Brain microvascular endothelial cell (primary cell): ENCODE results near the gene YIPF2.

Source experiments
- DNase-seq: peaks from one replicate; pipeline ENCODE4 v3.0.0-alpha.2; 2020
- H3K27ac ChIP-seq: fragments of 250-450 bp; sonication (Bioruptor Pico); 2 replicates; pipeline ENCODE4 v1.5.1; 2020; ENCODE audit warnings: mild to moderate bottlenecking, moderate library complexity
- H3K27me3 ChIP-seq: fragments of 250-450 bp; sonication (Bioruptor Pico); replicated peaks from 2 replicates; pipeline ENCODE4 v1.5.1; 2020; ENCODE audit warnings: mild to moderate bottlenecking
- H3K36me3 ChIP-seq: fragments of 250-450 bp; sonication (Bioruptor Pico); replicated peaks from 2 replicates; pipeline ENCODE4 v1.5.1; 2020; ENCODE audit warnings: mild to moderate bottlenecking
- H3K4me3 ChIP-seq: 2 replicates; pipeline ENCODE4 v1.5.1; 2011; ENCODE audit warnings: low read depth, mild to moderate bottlenecking, control low read depth, low read length, moderate library complexity
- in situ Hi-C: cut with HindIII; loops from 2 replicates; pipeline ENCODE4 v1.10.0; 2017; ENCODE audit warnings: low sequenced_read_pairs, low pct_ligation_motif_present
- TF ChIP-seq, protein P1 (sequence below): IDR thresholded peaks from 2 replicates; pipeline ENCODE4 v1.5.1; 2011; ENCODE audit warnings: low read depth, mild to moderate bottlenecking, moderate library complexity, low read length, control low read depth, inconsistent platforms; ENCODE audit errors: missing control alignments

Gene YIPF2

DNA sequence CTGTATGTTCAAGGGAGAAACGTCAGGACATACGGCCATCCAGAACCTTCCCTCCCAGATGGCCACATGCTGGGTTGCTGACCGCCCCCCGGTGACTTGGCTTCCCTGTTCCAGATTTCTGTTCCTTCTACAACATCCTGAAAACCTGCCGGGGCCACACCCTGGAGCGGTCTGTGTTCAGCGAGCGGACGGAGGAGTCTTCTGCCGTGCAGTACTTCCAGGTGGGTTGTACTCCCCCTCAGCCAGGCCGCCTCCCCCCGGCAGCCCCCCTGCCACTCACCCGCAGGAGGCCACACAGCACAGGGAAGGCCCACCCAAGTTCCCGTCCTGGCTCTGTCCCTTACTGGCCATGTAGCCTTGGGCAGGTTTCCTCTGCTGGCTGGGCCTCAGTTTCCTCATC lies 20.5 kb downstream of the YIPF2 start:
- Histone ChIP-seq H3K4me3 (no peak overlapping the region), H3K27ac (no peak overlapping the region), H3K36me3 (peaks cover 28% of the 10 kb centered on the region), H3K27me3 (no peaks in the 10 kb centered on the region)
- in situ Hi-C loops: no loop called here
- TF ChIP-seq, protein P1, sequence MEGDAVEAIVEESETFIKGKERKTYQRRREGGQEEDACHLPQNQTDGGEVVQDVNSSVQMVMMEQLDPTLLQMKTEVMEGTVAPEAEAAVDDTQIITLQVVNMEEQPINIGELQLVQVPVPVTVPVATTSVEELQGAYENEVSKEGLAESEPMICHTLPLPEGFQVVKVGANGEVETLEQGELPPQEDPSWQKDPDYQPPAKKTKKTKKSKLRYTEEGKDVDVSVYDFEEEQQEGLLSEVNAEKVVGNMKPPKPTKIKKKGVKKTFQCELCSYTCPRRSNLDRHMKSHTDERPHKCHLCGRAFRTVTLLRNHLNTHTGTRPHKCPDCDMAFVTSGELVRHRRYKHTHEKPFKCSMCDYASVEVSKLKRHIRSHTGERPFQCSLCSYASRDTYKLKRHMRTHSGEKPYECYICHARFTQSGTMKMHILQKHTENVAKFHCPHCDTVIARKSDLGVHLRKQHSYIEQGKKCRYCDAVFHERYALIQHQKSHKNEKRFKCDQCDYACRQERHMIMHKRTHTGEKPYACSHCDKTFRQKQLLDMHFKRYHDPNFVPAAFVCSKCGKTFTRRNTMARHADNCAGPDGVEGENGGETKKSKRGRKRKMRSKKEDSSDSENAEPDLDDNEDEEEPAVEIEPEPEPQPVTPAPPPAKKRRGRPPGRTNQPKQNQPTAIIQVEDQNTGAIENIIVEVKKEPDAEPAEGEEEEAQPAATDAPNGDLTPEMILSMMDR: no peak
- DNase-seq: no peak

DNA sequence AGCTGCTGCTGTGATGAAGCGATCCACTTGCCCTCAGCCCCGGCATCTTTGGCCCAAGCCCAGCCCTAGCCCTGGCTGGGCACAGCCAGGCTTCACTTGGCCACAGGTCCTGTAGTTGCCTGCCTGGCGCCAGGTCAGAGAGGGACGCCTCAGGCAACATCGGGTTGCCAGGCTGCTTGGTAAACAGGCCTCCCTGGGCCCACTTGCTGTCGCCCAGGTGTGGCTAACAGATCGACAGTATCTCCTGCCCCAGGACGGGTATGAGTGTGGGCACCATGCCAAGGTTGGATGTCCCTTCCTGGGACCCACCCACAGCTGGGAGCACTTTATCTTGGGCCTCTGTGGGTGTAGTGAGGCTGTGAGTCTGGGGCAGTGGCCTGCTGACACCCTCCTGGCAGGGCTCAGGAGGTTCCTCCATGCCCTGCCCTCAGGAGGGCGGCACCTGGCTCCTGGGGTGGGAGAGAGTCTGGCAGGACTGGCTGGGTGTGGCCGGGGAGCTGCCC lies 29.2 kb downstream of the YIPF2 start:
- Histone ChIP-seq H3K36me3 (no peaks in the 10 kb centered on the region), H3K27ac (no peak overlapping the region), H3K27me3 (no peaks in the 10 kb centered on the region), H3K4me3 (no peak overlapping the region)
- TF ChIP-seq, protein P1: no peak
- DNase-seq: no peak
- in situ Hi-C loops: no loop called here

DNA sequence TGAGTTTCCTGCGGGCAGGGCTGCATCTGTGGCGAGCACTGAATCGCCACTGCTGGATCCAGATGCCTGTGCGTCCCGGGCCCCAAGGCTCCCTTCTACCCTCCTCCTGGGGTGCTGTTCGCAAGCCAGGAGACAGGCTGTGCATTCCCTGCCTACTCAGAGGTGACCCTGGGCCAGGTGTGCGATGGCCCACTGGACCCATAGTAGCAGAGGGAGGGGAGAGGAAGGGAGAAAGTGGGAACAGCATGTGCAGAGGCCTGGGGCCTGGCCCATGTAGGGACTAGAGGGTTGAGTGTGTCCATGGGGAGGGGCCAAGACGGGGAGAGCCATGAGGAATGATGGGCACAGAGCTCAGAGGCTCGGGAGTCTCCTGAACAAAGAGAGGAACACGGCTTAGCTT lies 29.8 kb downstream of the YIPF2 start:
- in situ Hi-C loops: no loop called here
- H3K27me3 ChIP-seq: no peaks in the 10 kb centered on the region

DNA sequence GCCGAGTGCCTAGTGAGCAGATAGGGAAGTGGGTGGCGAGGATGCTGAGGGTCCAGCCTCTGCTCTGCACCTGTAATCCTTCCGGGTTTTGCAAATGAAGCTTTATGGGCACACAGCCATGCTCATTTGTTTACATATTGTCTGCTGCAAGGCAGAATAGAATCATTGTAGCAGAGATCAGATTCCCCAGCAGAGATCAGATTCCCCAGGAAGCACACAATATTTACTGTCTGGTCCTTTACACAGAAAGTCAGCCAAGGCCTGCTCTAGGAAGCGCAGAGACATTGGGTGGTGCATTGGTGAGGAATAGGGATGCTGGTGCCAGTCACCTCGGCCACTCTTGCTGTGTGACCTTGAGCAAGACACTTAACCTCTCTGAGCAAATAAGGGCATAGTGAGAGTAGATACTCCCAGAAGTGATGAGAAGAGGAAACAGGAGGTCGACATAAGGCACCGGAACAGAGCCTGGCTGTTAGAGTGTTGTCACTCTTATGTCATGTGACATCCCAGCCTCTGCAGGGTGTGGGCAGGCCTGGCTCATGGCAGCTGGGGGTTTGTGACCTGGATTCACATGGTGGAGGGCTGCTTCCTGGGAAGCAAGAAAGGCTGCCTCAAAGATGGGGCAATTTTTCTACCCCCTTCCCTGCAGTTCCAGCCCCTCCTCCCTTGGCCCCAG lies 31.4 kb downstream of the YIPF2 start:
- H3K27ac ChIP-seq: no peak overlapping the region
- H3K27me3 ChIP-seq: no peaks in the 10 kb centered on the region
- DNase-seq: no peak
- TF ChIP-seq, protein P1: no peak
- no peak overlapping the region for H3K4me3 ChIP-seq
- in situ Hi-C loops: no loop called here
- H3K36me3 ChIP-seq: no peaks in the 10 kb centered on the region

More for the DNA sequence above, 29.8 kb downstream of the YIPF2 start:
- H3K4me3 ChIP-seq: no peak overlapping the region
- no peak for DNase-seq
- TF ChIP-seq, protein P1: no peak
- no peaks in the 10 kb centered on the region for H3K36me3 ChIP-seq
- H3K27ac ChIP-seq: no peak overlapping the region

DNA sequence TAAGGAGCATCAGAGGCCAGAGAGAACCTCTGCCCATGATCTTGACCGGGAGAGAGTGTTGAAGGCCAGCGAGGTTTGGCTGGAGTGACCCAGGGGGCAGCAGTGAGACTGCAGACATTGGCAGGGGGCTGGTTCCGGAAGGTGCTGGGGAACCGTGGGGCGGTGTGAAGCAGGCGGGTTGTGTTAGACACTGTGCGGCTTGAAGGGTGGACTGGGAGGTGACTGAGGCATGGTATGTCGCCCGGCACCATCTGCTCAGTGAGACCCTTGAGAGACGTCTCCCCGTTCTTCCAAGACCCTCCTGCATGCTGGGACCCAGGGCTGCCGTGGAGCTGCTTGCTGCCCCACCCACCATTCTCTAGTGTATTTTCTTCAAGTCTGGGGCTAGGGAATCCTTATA lies 32.5 kb downstream of the YIPF2 start:
- Histone ChIP-seq H3K27me3 (no peaks in the 10 kb centered on the region), H3K36me3 (no peaks in the 10 kb centered on the region), H3K4me3 (no peak overlapping the region), H3K27ac (no peak overlapping the region)
- in situ Hi-C loops: no loop called here
- no peak for DNase-seq
- TF ChIP-seq, protein P1: peak; percentile 41

DNA sequence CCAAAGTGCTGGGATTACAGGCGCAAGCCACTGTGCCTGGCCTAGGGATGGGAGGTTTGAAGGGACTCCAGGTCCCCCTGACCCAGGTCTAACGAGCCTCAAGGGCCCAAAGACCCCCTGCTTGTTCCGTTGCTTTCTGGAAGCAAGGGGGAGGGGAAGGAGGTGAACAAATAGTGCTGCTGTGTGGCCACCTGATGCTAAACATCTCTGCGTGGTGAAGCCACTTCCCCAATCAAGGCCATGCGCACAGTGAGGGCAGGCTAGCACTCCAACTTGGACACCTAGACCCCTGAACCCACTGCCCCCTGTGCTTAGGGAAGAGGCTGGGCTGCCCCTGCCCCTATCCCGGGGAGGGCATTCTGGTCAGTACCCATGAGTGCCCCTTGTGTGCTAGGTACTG lies 33.1 kb downstream of the YIPF2 start:
- in situ Hi-C loops: no loop called here
- H3K27ac ChIP-seq: no peak overlapping the region
- DNase-seq: no peak

More for the DNA sequence above, 33.1 kb downstream of the YIPF2 start:
- TF ChIP-seq, protein P1: no peak
- no peak overlapping the region for H3K4me3 ChIP-seq
- H3K36me3 ChIP-seq: no peaks in the 10 kb centered on the region
- no peaks in the 10 kb centered on the region for H3K27me3 ChIP-seq
